Measurements from ENCODE around the gene CATSPERD.
"Not testable (repeated sequence)": the region's sequence is repeated elsewhere in the genome, so short reads cannot be mapped to it uniquely, and the experiment has no call there.

CATSPERD gene

DNA sequence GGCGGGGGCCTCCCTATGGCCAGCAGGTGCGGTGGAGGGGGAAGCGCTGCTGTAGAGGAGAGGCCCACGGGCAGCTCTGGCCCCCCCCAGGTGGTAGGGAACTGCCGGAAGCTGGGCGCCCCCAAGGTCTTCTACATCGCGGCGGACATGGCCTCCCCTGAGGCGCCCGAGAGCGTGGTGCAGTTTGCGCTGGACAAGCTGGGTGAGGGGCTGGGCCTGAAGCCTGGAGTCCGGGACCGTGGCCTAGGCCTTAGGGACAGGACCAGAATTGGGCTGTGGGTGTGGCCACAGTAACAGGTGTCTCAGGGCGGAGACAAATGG is 34.2 kb upstream of the CATSPERD start:
- no peak for DNase-seq

DNA sequence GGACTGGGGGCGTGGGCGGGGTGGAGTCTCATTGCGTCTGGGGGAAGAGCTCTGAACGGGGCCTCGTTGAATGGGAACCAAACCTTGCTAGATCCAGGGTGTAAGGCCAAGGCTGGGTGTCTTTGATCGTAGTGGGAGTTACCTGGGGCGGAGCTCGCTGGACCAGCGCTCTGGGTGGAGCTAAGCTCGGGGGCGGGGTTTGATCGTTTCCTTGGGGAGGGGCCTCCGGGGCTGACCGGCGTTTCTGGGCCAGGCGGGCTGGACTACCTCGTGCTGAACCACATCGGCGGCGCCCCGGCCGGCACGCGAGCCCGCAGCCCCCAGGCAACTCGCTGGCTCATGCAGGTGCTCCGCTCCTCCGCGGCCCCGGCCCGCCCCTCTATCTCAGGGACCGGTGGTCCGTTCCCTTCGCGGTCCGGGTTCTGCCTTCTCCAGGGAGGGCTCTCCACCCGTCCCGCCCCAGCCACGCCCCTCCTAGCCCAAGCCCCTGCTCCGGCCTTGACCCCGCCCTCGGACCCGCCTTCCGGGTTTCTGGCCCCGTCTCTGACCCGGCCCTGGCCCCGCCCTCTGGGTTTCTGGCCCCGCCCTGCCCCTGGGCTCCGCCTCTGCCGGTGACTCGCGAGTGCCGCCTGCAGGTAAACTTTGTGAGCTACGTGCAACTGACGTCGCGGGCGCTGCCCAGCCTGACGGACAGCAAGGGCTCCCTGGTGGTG is 33.6 kb upstream of the CATSPERD start:
- DNase-seq, result peak; percentile 95

GRCh38 chr19:5687360-5688198 is 32.9 kb upstream of the CATSPERD start:
- DNase-seq, result no peak

GRCh38 chr19:5688262-5688881 is 32.1 kb upstream of the CATSPERD start:
- not testable (repeated sequence) for DNase-seq

- peak; percentile 96 for DNase-seq
Observed at GRCh38 chr19:5690125-5690954, 30.1 kb upstream of the CATSPERD start, which contains the start of gene RPL36. Gene RPL36 (plus strand): TSS chr19:5690295. CDS start chr19:5690508, 213 bp downstream.

GRCh38 chr19:5690955-5691821 is 29.2 kb upstream of the CATSPERD start:
- peak; percentile 70 for DNase-seq

- peak; percentile 13 for DNase-seq
Observed at GRCh38 chr19:5691822-5692722, 28.4 kb upstream of the CATSPERD start.

DNA sequence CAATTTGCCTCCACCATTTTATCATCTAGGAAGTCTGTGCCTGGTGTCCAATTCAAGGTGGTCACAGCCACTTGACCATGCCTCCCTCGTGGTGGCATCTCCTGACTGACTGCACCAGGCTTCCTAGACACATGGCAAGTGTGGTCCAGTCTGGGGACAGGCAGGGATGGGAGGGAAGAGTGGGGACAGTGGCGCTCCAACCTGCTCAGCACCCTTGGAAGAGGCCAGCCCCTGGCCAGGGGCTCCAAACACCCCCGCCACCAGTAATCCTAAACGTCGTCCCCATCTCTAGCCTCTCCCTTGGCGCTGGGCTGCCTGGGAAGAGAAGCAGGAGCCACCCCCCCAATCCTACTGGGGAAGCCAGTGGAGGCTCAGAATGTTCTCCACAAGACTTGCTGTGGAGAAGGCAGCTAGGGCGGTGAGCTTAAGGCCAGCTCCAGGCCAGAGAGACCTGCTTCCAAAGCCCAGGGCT is 27.7 kb upstream of the CATSPERD start:
- no peak for DNase-seq

DNA sequence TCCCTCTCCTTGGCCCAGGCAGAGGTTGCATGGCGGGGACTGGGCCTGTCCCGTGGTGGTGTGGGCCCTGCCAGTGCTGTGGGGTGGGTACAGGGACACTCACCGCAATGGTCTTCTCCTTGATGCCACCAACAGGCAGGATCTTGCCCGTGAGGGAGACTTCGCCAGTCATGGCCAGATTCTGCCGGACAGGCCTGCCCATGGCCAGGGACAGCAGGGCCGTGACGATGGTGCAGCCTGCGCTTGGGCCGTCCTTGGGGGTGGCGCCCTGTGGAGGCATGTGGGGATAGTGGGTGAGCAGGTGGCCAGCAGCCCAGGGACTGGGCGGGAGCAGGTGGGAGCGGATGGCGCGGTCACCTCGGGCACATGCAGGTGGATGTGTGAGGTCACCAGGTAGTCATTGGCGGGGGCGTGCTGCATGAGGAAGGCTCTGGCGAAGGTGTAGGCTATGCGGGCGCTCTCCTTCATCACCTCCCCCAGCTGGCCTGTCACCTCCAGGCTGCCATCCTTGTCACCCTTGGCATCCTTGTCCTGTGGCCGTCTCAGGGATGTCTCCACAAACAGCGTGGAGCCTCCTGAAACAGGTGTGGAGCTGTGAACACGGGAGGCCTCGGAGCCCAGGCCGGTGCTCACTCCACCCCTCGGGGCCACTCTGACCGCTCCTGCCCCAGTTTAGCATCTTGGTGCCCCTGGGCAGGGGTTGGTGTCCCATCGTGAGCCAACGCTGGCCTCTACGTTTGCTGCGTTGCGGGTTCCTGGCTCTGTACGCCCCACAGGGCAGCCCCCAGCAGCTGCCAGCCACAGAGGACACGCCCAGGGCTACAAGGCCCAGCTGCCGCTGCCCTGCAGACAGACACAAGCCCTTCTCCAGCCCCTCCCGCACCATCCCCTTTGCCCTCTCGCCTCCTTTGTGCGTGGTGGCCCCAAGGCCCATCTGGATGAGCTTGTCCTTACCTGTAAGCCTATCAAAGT is 27.0 kb upstream of the CATSPERD start:
- DNase-seq, result no peak

GRCh38 chr19:5694167-5694955 is 26.1 kb upstream of the CATSPERD start:
- DNase-seq, result no peak

DNA sequence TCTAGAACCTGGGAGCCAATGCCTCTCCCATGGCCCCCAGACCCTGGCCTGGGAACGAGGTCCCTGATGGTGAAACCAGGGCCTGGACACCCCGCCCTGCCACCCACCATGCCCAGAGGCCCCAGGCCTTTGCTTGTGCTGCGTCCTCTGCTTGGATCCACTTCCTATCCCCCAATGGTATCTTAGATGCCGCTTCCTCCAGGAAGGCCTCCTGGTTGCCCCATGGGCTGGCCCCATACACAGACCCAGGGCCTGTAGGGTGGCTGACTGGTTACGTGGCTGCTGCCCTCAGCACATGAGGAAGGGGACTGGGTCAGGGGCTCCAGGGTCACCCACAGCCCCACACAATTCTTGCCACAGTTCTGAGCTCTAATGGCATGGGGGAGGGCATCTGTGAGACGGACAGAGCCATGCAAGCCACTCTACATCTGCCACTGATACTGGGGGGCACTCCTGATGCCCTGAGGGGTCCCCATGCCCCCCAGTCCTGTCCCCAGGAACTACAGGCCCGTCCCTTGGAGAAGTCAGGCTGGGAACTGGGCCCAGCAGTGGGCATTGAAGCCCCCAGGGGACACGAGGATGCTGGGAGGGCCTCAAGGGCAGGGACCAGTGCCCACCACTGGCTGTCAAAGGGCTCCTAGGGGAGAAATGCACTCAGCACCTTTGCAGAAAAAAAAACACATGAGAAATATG is 25.3 kb upstream of the CATSPERD start:
- no peak for DNase-seq

DNA sequence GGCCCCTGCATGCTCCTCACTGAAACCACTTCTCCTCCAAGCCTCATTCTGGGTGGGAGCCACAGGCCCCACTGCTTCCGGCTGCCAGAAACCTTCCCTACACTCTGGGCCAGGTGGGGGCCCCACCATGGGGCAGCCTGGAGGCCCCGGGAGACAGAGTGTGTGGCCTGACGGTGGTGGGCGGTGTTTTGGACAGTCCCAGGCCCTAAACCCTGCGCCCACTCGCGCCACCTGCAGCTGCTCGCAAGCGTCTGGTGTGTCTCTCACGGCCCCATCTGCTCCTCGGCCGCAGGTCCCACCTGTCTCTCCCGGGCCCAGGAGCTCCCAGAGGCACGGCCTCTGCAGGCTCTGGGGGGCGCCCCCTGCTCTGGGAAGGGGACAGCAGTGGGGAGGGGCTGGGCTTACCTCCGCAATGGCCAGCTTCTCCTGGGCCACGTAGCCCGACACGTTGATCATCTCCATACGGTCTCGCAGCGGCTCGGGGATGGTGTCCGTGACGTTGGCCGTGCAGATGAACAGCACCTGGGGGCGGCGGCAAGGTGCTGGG is 24.7 kb upstream of the CATSPERD start:
- no peak for DNase-seq

- DNase-seq, result no peak
Observed at GRCh38 chr19:5696196-5697021, 24.0 kb upstream of the CATSPERD start.

DNA sequence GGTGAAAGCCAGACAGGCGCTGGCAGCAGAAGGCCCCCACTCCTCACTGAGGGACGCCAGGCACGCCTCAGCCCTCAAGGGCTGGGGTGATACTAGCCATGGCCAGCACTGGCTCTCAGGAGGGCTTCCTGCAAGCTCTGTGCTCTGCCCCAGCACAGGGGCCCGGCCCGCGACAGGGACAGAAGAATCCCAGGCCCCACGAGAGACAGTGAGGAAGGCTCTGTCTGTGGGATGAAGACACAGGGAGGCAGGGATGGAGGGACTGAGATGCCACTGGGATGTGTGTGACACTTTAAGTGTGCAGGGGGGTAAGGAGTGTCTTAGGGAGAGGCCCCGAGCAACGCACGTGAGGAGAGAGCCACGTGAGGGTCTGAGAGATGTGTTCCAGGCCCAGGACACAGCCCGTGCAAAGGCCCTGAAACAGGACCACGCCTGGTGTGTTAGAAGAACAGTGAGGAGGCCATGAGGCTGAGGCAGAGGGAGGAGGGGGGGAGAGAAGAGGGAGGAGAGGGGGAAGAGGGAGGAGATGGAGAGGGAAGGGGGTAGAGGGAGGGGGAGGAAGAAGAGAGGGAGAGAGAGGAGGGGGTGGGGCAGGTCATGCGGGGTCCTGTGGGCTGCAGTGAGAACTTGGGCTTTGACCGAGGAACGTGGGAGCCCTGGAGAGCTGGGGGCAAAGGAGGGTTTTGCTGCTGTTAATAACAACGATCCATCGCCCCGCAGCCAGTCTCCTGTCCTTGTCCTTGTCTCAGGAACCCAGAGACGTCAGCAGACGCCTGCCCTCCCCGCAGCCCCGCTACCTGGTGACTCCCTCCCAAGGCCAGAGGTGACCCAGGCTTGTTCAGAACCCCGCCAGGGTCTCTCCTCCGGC is 23.2 kb upstream of the CATSPERD start:
- DNase-seq, result no peak

GRCh38 chr19:5697890-5698634 is 22.4 kb upstream of the CATSPERD start:
- no peak for DNase-seq
